Upper lobe of left lung (tissue), 6 donors: Measurements from ENCODE around the gene ZNF101. TPM values are rescaled to one million over a fixed set of nuclear protein-coding genes. Genes with fewer than 3 reads are reported as not detected.

Experiments used
- ATAC-seq, 2 donors: fragments of 200-7000 bp; cut with Tn5 transposase; one replicate each; pipeline ENCODE4 v1.9.1; 2022; ENCODE audit warnings: mild to moderate bottlenecking in 2 of 2, moderate library complexity in 2 of 2; ENCODE audit not compliant: low FRiP score in 2 of 2
- DNase-seq, 2 donors: peaks; one replicate each; pipeline ENCODE4 v3.0.0-alpha.2; 2019 to 2020
- H3K27ac ChIP-seq, 4 donors: fragments of 200-600 bp; sonication (generic); one replicate each; pipeline ENCODE4 v1.5.1; 2016 to 2019
- H3K27me3 ChIP-seq, 4 donors: fragments of 200-600 bp; sonication (generic); one replicate each; pipeline ENCODE4 v1.5.1; 2017 to 2019
- H3K36me3 ChIP-seq, 4 donors: fragments of 200-600 bp; sonication (generic); one replicate each; pipeline ENCODE4 v1.5.1; 2016 to 2019
- H3K4me1 ChIP-seq, 4 donors: fragments of 200-600 bp; sonication (generic); one replicate each; pipeline ENCODE4 v1.5.1; 2018 to 2019
- H3K4me3 ChIP-seq, 4 donors: fragments of 200-600 bp; sonication (generic); one replicate each; pipeline ENCODE4 v1.5.1; 2017 to 2019; ENCODE audit warnings: mild to moderate bottlenecking in 2 of 4, moderate library complexity in 1 of 4
- H3K9me3 ChIP-seq, 4 donors: fragments of 200-600 bp; sonication (generic); one replicate each; pipeline ENCODE4 v1.5.1; 2018 to 2019
- CTCF ChIP-seq, 6 experiments: fragments of 450-650 bp in 4 of 6; fragments of 200-600 bp in 2 of 6; sonication (generic) in 2 of 6; IDR thresholded peaks; one replicate each; pipeline ENCODE4 v1.5.1; 2016 to 2019; ENCODE audit warnings: antibody characterized with exemption in 6 of 6
- EP300 ChIP-seq, 4 donors: sonication (generic); formaldehyde crosslinking; IDR thresholded peaks; one replicate each; pipeline ENCODE4 v1.5.1; 2017; ENCODE audit warnings: antibody characterized with exemption in 4 of 4, control low read depth in 2 of 4
- POLR2A ChIP-seq, 4 donors: fragments of 450-650 bp; IDR thresholded peaks; one replicate each; pipeline ENCODE4 v1.5.1; 2016 to 2017; ENCODE audit warnings: antibody characterized with exemption in 4 of 4, mild to moderate bottlenecking in 2 of 4
- POLR2AphosphoS5 ChIP-seq, 2 donors: sonication (generic); formaldehyde crosslinking; IDR thresholded peaks; one replicate each; pipeline ENCODE4 v1.5.1; 2017; ENCODE audit warnings: antibody characterized with exemption in 2 of 2
- WGBS, 2 donors: methylation state at CpG; one replicate each; pipeline ENCODE4 v1.1.5; 2017 to 2018; 5-methylcytosine and 5-hydroxymethylcytosine counted together
- total RNA-seq, 6 donors: library from RNA; depleted of rRNA in 4 of 6; stranded (reverse); fragments of >200 nt in 4 of 6; gene quantifications; one replicate each; pipeline versions ENCODE4 v1.1.0 to v1.2.1, GENCODE V29; 2016 to 2021
- donor health status: DM: no; HTN: no; CAD: no; lungs with moderate emphysema.
- donor health status: DM: no; HTN: yes; CAD: no; lungs with severe emphysema.

Gene ZNF101
- total RNA-seq, 6 donors from 2014 or later, result 3.4 to 16.1 (median 11.1) TPM

- Histone ChIP-seq H3K27me3 (peaks cover 0 to 4% (median 0%) of the 10 kb centered on the region in 4 donors), H3K9me3 (no peaks in the 10 kb centered on the region), H3K36me3 (peaks cover 0 to 10% (median 0%) of the 10 kb centered on the region in 4 donors), H3K27ac (no peak overlapping the region), H3K4me3 (no peak overlapping the region), H3K4me1 (peaks cover 16 to 22% (median 20%) of the 10 kb centered on the region in 4 donors)
- TF ChIP-seq CTCF (IDR thresholded peaks at IDR 0.05) (no peak), POLR2A (IDR thresholded peaks at IDR 0.05) (no peak), EP300 (IDR thresholded peaks at IDR 0.05) (no peak), POLR2AphosphoS5 (IDR thresholded peaks at IDR 0.05) (no peak)
- whole genome bisulfite sequencing, 2 donors, result 95% methylated on average over 19 of the region's 19 CpGs
- no peak for ATAC-seq
- DNase-seq, result peak in 1 of 2 donors; percentile 69
Measured at GRCh38 chr19:19624032-19624570, 44.5 kb upstream of the ZNF101 start.

GRCh38 chr19:19626516-19627472 lies 41.8 kb upstream of the ZNF101 start:
- Histone ChIP-seq H3K9me3 (no peaks in the 10 kb centered on the region), H3K4me1 (peaks cover 14 to 21% (median 16%) of the 10 kb centered on the region in 4 donors), H3K27me3 (peaks cover 0 to 4% (median 0%) of the 10 kb centered on the region in 4 donors), H3K36me3 (peaks cover 0 to 18% (median under 1%) of the 10 kb centered on the region in 4 donors), H3K4me3 (peak overlapping the region in 3 of 4 donors; percentile 59 to 62 (median 62)), H3K27ac (peak overlapping the region in 2 of 4 donors; percentile 72 to 77)
- no peak for TF ChIP-seq EP300 (IDR thresholded peaks at IDR 0.05)
- no peak for TF ChIP-seq POLR2AphosphoS5 (IDR thresholded peaks at IDR 0.05)
- TF ChIP-seq POLR2A (IDR thresholded peaks at IDR 0.05), result no peak
- no peak for TF ChIP-seq CTCF (IDR thresholded peaks at IDR 0.05)
- ATAC-seq (no peak), DNase-seq (peak in 1 of 2 donors; percentile 80)
- 93% methylated on average over 33 to 45 of the region's 48 CpGs for WGBS, 2 donors

- DNase-seq (peak; percentile 75 to 94), ATAC-seq (peak; percentile 79 to 82)
- 1 to 7% methylated on average over 9 to 26 of the region's 87 CpGs for WGBS, 2 donors
- H3K27me3 ChIP-seq, result peaks cover 0 to 4% (median 0%) of the 10 kb centered on the region in 4 donors
- TF ChIP-seq CTCF (IDR thresholded peaks at IDR 0.05) (peak in 1 of 6 experiments; percentile 23), EP300 (IDR thresholded peaks at IDR 0.05) (no peak), POLR2AphosphoS5 (IDR thresholded peaks at IDR 0.05) (no peak), POLR2A (IDR thresholded peaks at IDR 0.05) (peak in 2 of 4 donors; percentile 29 to 51)
- no peaks in the 10 kb centered on the region for H3K9me3 ChIP-seq
- peak within 1 kb of the TSS; percentile 15 to 62 (median 60) for H3K4me3 ChIP-seq
- H3K36me3 ChIP-seq, result peaks cover 0 to 26% (median 10%) of the 10 kb centered on the region in 4 donors
- H3K4me1 ChIP-seq, result peaks cover 14 to 21% (median 16%) of the 10 kb centered on the region in 4 donors
- H3K27ac ChIP-seq, result peak within 1 kb of the TSS; percentile 50 to 79 (median 74)
Measured at GRCh38 chr19:19627621-19628500, 40.8 kb upstream of the ZNF101 start, which contains the start of gene LPAR2. TSS of gene LPAR2 (minus strand) at chr19:19628220. CDS start at chr19:19627275, 945 bp downstream.

GRCh38 chr19:19628501-19629134 lies 40.0 kb upstream of the ZNF101 start:
- peak; percentile 72 to 89 for DNase-seq
- Histone ChIP-seq H3K9me3 (no peaks in the 10 kb centered on the region), H3K4me1 (peaks cover 14 to 21% (median 16%) of the 10 kb centered on the region in 4 donors), H3K27ac (peak overlapping the region; percentile 50 to 79 (median 74)), H3K4me3 (peak overlapping the region; percentile 15 to 62 (median 60)), H3K27me3 (peaks cover 0 to 4% (median 0%) of the 10 kb centered on the region in 4 donors), H3K36me3 (peaks cover 0 to 33% (median 13%) of the 10 kb centered on the region in 4 donors)
- ATAC-seq, result peak; percentile 24 to 53
- 22 to 41% methylated on average over 9 to 20 of the region's 51 CpGs for WGBS, 2 donors
- TF ChIP-seq EP300 (IDR thresholded peaks at IDR 0.05) (no peak), POLR2AphosphoS5 (IDR thresholded peaks at IDR 0.05) (peak in 1 of 2 donors; percentile 19), CTCF (IDR thresholded peaks at IDR 0.05) (no peak), POLR2A (IDR thresholded peaks at IDR 0.05) (peak in 2 of 4 donors; percentile 9 to 15)
